GM12875 (cell line): Measurements from ENCODE around the gene JPT2.

ENCODE experiments used
- H3K4me3 ChIP-seq: one replicate; pipeline ENCODE4 v1.5.1; 2011; ENCODE audit warnings: low read depth, low read length, control low read depth
- TF ChIP-seq, protein P1 (sequence below): IDR thresholded peaks from 2 replicates; pipeline ENCODE4 v1.5.1; 2011; ENCODE audit warnings: low read depth, mild to moderate bottlenecking, control low read depth, inconsistent platforms, low read length, moderate library complexity, borderline replicate concordance; ENCODE audit not compliant: insufficient read depth

The JPT2 gene

DNA sequence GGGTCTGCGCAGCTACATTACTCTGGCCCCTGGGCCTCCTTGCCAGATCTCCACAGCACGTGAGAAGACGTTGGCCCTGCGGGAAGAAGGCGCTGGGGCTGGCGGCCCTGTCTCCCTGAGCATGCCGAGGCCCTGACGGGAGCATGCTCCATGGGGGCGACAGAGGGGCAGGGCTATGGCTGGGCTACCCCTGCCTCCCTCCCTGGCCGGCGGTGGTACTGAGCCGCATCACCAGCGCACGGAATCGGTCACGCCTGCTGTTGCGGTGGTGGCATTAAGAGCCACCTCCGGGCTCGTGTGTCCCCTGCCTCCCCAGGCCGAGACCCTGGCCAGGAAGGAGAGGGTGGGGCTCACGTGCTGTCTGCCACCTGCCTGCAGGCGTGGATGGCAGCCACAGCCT, 56.0 kb downstream of the JPT2 start:
- TF ChIP-seq, protein P1, sequence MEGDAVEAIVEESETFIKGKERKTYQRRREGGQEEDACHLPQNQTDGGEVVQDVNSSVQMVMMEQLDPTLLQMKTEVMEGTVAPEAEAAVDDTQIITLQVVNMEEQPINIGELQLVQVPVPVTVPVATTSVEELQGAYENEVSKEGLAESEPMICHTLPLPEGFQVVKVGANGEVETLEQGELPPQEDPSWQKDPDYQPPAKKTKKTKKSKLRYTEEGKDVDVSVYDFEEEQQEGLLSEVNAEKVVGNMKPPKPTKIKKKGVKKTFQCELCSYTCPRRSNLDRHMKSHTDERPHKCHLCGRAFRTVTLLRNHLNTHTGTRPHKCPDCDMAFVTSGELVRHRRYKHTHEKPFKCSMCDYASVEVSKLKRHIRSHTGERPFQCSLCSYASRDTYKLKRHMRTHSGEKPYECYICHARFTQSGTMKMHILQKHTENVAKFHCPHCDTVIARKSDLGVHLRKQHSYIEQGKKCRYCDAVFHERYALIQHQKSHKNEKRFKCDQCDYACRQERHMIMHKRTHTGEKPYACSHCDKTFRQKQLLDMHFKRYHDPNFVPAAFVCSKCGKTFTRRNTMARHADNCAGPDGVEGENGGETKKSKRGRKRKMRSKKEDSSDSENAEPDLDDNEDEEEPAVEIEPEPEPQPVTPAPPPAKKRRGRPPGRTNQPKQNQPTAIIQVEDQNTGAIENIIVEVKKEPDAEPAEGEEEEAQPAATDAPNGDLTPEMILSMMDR = no peak
- H3K4me3 ChIP-seq = no peak overlapping the region

DNA sequence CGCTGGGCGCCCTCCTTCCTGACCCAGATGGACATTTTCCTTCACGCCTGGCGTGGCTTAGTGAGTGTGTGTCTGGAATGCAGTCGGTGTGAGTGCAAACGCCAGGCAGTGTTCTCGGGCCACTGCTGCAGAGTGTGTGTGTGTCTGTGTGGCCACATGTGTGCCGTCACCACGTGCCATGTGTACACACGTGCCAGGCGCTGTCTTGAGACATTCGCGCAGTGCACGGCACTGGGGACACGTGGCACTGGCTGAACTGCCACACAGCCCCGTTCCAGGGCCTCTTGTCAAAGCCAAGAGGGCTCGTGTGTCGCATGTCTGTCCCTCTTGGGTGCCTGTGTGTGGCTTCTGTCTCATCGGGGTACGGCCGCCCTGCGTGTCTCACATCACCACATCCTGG, 56.7 kb downstream of the JPT2 start:
- no peak overlapping the region for H3K4me3 ChIP-seq
- TF ChIP-seq, protein P1 = no peak

DNA sequence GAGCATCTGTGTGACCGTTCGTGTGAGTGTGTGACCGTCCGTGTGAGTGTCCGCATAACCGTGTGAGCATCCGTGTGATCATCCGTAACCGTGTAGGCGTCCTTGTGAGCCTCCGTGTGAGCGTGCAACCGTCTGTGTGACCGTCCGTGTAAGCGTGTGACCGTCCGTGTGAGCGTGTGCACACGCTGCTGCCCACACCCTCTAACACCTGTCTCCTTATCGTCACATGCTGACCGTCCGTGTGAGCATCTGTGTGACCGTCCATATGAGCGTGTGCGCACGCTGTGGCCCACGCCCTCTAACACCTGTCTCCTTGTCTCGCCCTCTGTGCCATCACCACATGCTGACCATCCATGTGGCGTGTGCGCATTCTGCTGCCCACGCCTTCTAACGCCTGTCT, 62.2 kb downstream of the JPT2 start:
- TF ChIP-seq, protein P1 = no peak
- no peak overlapping the region for H3K4me3 ChIP-seq

DNA sequence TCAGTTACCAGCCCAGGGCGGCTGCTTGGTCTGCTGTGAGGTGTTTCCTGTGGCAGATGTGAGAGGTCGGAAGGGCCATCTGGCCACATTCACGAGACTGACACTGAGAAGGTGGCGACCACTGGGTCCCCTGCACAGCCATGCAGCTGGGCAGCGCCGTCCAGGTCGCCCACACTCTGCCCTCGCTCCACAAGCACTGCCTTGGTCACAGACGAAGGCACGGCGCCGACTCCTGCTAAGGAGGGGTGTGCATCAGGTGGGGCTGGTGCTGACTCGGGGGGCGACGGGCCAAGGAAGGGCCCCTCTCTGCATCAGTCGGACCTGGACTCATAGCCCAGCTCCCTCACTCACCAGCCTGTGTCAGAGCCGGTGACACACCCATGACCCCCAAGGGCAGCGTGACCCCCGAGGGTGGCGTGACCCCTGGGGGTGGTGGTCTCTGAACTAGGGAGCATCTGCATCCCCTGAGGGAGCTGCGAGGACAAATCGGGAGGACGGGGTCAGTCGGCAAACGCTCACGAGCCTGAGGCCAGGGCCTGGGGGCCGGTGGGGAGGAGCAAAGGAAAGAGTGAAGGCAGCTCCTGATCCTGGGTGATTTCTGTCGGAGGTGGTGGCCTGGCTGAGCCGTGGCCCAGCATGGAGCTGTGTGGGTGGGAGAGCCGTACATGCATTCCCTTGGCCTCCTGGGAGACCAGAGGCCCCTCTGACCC, 62.9 kb downstream of the JPT2 start:
- TF ChIP-seq, protein P1 = no peak
- no peak overlapping the region for H3K4me3 ChIP-seq

DNA sequence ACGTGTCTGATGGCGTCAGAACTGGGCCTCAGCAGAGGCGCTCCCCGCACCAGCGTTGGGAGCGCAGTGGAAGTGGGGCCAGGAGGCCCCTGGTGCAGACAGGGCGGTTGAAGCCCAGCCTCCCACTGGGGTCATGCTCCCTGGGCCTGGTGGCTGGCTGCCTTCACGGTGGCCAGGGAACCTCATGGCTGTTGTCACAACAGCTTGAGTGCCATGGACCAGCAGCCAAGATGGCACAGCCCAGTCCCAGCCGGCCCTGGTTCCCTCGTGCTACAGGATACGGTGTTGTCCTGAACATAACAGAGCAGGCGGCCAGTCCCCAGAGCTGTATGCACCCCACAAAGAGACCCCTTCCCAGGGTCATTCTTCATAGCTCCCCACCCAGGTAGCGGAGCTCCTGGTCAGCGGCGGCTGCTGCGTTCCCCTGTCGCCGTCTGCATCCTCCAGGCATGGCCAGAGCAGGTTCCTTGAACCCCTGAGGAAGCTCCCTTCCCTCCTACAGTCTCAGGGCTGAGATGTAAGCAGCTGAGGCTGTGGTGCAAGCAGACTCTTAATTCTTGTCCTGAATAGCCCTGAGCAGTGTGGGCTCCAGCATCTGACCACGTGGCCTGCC, 63.6 kb downstream of the JPT2 start:
- no peak overlapping the region for H3K4me3 ChIP-seq
- TF ChIP-seq, protein P1 = no peak

DNA sequence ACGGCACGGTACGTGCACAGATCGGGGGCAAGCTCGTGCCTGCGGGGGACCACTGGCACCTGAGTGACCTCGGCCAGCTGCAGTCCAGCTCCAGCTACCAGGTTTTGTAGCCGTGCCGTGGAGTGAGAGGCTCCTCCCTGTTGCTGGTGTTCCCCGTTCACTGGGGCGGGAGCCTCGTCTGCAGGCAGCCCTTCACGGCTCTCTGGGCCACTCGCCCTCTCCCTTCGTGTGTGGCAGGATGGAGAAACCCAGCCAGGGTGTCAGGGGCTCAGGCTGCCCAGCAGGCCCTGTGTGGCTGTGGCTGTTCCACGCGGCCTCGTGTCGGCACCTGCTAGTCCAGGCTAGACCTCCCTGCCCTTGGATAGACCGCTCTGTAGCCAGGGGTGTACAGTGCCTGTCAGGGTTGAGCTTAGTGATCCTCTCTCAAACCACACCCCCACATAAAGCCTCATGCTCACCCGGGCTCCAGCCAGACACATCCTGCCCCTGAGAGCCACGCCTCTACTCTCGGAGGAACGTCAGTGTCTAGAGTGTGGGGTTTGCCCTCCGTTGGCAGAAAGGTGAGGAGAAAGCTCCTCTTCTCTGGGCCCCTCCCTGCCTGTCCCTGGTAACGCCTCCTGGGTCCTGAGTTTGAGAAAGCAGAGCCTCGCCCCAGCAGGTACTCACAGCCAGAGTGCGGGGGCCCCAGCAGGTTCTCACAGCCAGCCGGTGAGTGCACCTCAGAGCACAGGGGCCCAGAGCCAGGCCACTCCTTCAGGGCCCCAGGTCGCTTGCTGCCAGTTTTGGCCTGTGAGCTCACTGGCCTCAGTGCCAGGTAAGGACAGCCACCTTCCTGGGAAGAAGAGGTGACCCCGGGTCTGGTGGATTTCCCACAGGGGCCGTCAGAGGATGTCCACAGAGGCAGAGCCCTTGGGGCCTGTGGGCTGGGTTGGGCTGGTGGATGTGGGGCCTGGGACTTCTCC, 65.6 kb downstream of the JPT2 start:
- TF ChIP-seq, protein P1 = no peak
- H3K4me3 ChIP-seq = no peak overlapping the region

DNA sequence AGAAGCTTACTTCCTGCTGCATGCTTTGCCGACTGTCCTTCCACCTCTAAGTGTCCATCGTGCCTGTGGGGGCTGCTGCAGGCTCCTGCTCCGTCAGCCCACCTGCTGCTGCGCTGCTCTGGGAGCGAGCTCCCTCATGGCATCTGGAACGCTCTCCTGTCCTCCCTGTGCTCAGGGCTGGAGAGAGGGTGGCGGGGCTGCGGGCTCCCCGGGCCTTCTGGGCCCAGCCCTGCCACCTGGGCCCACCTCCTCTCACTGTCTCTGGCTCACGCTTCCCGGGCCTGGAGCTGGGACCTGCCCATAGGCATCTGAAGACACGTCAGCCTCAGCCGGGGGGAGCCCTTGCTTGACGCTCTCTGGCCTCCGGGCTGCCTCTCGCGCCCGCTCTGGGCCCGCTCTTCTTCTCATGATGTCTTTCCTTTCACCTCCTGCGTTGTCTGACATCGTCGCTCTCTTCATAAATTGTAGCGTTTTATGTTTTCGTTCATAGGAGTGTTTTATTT, 66.3 kb downstream of the JPT2 start:
- no peak overlapping the region for H3K4me3 ChIP-seq

More for the DNA sequence above, 66.3 kb downstream of the JPT2 start:
- TF ChIP-seq, protein P1 = no peak
